Activated CD8-positive, alpha-beta memory T cell treated with anti-CD3 and anti-CD28 coated beads, Interleukin-2, amount 50 U/mL, for 24 hours (primary cell): Measurements from ENCODE around the gene CACNA2D3.
"Not testable (repeated sequence)": the region's sequence is repeated elsewhere in the genome, so short reads cannot be mapped to it uniquely, and the experiment has no call there.

Experiments used
- DNase-seq: peaks from one replicate; pipeline ENCODE4 v3.0.0-alpha.2; 2020; ENCODE audit errors: extremely low read depth

CACNA2D3 gene

GRCh38 chr3:54122324-54123002 lies at the start of gene CACNA2D3:
CACNA2D3 (plus strand) TSS chr3:54122552.
- no peak for DNase-seq

GRCh38 chr3:54073386-54073785 lies 49.0 kb upstream of the CACNA2D3 start:
- DNase-seq = no peak

GRCh38 chr3:54079314-54079713 lies 43.0 kb upstream of the CACNA2D3 start:
- no peak for DNase-seq

DNA sequence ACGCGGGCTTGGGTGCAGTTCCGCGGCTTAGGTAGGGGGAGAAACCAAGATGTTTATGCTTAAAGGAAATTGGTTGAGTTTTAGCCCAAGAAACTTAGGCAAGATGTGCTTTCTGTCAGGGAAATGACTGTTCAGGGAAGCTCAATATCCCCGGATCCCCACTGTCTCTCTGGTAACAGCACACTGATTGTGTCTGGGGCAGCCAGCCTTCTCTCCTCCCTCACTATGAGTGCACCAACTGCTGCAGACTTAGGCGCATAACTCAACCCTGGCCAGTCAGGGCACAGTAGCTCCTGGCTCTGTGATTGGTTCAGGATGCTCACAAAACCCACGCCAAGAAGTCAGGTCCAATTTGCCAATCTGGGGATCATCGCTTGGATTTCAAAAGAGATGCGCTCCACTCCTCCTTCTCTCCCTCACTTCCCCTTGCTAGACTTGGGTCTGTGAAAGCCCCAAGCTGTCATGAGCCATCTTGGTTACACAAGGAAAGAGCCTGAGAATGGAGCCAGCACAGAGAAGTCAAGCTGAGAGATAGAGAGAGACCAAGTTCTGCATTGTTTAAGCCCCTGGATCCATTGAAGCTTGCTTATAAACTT lies 42.5 kb upstream of the CACNA2D3 start:
- DNase-seq = no peak

- no peak for DNase-seq
These were observed 38.4 kb upstream of the CACNA2D3 start for GRCh38 chr3:54083921-54084320.

- no peak for DNase-seq
These were observed 36.4 kb upstream of the CACNA2D3 start for GRCh38 chr3:54085936-54086335.

- no peak for DNase-seq
These were observed 35.5 kb upstream of the CACNA2D3 start for GRCh38 chr3:54086652-54087405.

- DNase-seq = no peak
These were observed 34.6 kb upstream of the CACNA2D3 start for GRCh38 chr3:54087581-54088410.

DNA sequence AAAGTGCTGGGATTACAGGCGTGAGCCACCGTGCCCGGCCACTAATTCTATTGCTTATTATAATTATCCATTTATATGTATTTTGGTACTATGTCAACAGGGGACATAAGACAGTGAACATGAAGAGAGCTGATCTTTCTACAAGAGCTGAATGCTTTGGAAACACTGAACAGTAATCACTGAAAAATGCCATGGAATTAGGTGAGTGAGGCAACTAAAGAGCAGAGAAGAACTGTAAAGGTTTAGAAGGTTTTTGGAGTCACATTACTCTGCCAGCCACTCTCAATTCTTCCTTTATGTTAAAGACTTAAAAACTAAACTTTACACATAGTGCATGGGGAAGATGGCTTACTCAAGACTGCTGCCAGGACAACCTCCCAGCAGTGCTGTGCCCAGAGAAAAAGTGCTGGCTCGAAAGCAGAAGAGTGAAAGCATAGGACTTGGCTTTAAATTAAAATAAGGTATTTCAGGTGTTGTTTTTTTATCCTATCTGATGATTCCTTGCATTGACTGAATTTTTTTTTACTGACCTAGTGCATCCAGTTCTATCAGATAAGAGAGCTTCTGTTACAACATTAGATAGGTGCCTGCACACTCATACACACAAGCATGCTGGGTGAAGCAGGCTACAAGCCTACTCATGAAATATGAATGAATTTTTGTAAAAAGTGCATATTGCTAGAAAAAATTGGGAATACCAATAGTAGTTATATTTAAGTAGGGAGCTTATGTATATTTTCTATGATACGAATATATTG lies 28.7 kb upstream of the CACNA2D3 start:
- DNase-seq = no peak

GRCh38 chr3:54094926-54095325 lies 27.4 kb upstream of the CACNA2D3 start:
- DNase-seq = no peak

GRCh38 chr3:54099381-54099780 lies 23.0 kb upstream of the CACNA2D3 start:
- DNase-seq = no peak

DNA sequence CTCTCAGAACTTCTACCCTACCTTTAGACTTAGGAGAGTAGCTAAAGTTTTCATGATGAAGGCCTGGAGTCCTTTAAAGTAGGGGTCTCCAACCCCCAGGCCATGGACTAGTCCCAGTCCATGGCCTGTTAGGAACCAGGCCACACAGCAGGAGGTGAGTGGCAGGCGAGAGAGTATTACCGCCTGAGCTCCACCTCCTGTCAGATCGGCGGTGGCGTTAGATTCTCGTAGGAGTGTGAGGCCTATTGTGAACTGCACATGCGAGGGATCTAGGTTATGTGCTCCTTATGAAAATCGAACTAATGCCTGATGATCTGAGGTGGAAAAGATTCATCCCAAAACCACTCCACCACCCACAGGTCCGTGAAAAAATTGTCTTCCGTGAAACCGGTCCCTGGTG lies 18.3 kb upstream of the CACNA2D3 start:
- no peak for DNase-seq

DNA sequence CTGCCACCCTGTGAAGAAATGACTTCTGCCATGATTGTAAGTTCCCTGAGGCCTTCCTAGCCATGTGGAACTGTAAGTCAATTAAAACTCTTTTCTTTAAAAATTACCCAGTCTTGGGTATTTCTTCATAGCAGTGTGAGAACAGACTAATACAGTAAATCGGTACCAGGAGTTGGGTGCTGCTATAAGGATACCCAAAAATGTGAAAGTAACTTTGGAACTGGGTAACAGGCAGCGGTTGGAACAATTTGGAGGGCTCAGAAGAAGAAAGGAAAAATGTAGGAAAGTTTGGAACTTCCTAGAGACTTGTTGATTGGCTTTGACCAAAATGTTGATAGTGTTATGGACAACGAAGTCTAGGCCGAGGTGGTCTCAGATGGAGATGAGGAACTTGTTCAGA lies 6.2 kb upstream of the CACNA2D3 start:
- DNase-seq = not testable (repeated sequence)

DNA sequence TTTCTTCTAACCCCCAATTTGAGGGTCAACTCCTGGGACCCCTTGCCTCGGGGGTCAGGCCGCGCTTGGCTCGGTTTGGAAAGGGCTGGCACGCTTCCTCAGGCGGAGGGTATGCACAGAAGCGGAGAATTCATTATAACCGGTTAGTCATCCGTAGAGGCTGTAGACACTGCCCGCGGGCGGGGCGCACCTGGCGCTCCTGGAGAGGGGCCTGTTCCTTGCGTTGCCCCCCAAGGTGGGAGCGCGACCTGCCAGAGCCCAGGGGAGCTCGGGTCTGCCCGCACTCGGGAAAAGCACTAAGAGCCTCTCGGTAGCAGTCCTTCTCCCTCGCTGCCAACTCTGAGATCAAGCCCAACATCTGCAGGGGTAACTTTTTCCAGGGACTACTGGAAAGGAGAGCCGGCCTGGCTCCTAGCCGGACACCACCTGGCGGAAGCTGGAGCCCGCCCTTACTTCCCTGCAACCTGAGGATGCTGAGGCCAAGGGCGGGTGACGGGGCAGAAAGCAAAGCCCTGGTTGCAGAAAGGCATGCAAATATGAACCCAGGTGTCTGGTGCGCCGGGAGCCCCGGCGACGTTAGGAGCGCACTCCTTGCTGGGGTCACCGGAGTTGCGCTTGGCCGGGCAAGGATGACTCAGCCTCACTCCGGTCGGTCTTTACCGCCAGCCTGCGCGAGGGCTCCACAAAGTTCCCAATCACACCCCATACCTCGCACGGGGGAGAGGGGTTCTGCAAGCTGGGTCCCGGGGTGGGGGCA lies 1.5 kb upstream of the CACNA2D3 start:
- no peak for DNase-seq

- DNase-seq = no peak
These were observed 683 bp upstream of the CACNA2D3 start for GRCh38 chr3:54121414-54122323.

- no peak for DNase-seq
These were observed 837 bp downstream of the CACNA2D3 start for GRCh38 chr3:54123003-54123775.

DNA sequence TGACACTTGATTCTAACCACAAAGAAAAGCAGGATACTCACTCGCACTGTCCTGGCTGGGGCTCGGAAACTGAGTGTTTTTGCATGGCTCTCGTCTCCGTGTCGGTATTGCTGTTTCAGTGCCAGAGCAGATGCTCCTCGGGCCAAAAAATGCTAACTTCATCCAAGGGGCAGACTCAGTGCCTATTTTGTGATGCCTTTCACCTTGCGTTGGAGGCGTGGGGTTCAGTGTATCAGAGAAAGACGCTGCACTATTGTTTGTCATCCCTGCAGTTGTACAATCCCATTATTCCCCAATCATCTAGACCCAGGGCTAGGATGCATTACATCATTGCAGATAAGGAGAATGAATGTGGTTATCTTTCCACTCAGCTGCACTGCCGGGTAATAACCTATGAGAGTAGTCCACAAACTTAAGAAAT lies 1.4 kb downstream of the CACNA2D3 start:
- DNase-seq = no peak

DNA sequence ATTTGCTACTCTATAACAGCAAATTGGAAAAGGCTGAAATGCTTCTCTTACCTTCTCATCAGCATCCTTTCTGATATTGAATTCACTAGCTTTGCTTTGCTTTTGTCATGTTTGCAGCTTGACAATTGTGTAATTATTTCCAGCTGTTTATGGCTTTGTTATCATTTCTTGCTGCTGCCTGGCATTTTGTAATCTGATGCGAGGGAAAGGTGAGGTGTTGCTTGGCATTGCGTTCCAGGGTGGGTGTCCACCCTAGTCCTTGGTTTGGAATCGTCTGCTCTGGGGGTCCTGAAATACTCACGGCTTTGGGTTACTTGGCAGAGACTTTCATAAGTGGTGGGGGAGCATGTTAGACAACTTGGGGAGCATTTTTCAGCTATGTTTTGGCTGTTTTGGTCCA lies 2.9 kb downstream of the CACNA2D3 start:
- no peak for DNase-seq

DNA sequence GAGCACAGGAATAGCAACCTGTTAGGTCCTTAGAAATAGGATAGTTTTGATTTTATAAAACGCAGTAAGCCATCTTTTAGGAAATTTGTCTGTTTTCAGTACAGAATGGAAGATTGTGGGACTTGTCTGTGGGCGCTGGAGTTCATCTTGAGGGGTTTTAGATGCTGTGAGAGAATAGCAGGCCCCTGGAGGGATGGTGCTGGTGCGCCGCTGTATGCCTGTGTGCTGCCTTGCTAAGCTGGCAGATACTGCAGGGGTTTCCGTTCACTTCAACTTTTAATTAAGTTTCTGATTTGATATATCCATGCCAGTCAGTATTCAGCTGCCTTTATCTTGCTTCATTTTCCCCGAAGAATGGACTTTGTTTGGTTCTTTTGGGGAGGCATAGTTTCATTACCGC lies 4.2 kb downstream of the CACNA2D3 start:
- DNase-seq = no peak
